ENCODE results near the gene BHLHE23.
A peak's percentile ranks its signal among the peaks of the same experiment; 100 is the strongest.

Gene BHLHE23

DNA sequence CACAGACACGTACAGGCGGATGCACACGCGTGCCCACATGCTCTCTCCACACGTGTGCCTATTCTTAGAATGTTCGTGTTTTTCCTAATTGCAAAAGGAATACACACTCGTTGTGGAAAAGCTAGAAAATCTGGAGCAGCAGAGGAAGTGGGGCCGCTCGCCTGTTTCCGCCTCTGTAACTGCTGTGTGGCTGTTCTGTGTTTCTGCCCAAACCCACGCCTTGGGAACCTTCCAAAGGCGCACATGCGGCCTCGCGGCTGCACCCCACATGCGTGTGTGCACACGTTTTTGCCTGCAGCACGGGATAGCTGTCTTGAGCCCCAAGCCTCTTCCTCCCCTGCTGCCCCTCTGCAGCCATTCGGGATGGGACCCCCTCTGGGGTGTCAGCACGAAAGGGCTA lies 42.1 kb downstream of the BHLHE23 start:
- TF ChIP-seq EGR1 (IDR thresholded peaks at IDR 0.05), result no peak
- TF ChIP-seq TEAD4 (IDR thresholded peaks at IDR 0.05), result no peak
- TF ChIP-seq RAD21 (IDR thresholded peaks at IDR 0.05; ENCODE audit: low read depth), result no peak
- TF ChIP-seq, protein P1, sequence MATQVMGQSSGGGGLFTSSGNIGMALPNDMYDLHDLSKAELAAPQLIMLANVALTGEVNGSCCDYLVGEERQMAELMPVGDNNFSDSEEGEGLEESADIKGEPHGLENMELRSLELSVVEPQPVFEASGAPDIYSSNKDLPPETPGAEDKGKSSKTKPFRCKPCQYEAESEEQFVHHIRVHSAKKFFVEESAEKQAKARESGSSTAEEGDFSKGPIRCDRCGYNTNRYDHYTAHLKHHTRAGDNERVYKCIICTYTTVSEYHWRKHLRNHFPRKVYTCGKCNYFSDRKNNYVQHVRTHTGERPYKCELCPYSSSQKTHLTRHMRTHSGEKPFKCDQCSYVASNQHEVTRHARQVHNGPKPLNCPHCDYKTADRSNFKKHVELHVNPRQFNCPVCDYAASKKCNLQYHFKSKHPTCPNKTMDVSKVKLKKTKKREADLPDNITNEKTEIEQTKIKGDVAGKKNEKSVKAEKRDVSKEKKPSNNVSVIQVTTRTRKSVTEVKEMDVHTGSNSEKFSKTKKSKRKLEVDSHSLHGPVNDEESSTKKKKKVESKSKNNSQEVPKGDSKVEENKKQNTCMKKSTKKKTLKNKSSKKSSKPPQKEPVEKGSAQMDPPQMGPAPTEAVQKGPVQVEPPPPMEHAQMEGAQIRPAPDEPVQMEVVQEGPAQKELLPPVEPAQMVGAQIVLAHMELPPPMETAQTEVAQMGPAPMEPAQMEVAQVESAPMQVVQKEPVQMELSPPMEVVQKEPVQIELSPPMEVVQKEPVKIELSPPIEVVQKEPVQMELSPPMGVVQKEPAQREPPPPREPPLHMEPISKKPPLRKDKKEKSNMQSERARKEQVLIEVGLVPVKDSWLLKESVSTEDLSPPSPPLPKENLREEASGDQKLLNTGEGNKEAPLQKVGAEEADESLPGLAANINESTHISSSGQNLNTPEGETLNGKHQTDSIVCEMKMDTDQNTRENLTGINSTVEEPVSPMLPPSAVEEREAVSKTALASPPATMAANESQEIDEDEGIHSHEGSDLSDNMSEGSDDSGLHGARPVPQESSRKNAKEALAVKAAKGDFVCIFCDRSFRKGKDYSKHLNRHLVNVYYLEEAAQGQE (IDR thresholded peaks at IDR 0.05; ENCODE audit: low read depth), result no peak
- TF ChIP-seq TCF12 (IDR thresholded peaks at IDR 0.05; ENCODE audit: low read depth), result no peak
- TF ChIP-seq TAF1 (IDR thresholded peaks at IDR 0.05; ENCODE audit: low read depth), result no peak
- no peak for TF ChIP-seq CEBPB (IDR thresholded peaks at IDR 0.05)
- TF ChIP-seq, protein P2, sequence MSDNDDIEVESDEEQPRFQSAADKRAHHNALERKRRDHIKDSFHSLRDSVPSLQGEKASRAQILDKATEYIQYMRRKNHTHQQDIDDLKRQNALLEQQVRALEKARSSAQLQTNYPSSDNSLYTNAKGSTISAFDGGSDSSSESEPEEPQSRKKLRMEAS (IDR thresholded peaks at IDR 0.05), result no peak
- TF ChIP-seq NFIC (IDR thresholded peaks at IDR 0.05), result no peak

DNA sequence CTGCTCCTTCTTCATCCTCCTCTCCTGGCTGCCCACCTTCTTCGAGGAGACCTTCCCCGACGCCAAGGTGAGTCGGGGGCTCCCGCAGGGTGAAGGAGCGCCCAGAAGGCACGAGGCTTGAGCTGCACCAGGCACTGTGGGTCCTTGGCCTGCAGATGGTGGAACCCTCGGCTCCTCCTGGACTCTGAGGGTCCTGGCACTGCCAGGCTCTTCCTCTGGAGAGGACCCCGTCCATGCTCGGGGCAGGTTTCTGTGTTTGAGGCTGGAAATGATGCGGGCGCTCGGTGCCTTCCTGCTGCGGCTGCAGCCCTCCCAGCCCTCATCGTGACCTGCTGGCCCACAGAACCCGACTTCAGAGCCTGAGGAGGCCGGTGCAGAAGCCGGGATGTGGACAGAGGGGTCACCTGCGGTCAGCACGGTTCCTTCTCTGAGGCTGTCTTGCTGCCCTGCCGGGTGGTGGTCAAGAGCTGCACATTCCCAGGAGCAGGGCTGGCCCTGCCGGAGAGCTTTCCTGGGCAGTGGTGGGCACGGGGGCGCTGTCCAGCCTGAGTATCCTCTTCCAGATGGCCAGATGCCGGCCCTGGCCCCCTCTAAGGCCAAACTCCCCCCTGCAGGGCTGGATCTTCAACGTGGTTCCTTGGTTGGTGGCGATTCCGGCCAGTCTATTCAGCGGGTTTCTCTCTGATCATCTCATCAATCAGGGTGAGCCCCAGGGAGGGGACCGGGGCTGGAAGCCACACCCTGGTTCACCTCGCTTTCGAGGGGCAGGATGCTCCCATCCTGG lies 43.0 kb downstream of the BHLHE23 start:
- TF ChIP-seq, protein P1 (IDR thresholded peaks at IDR 0.05; ENCODE audit: low read depth), result 0 out of 2 replicates have a peak, but pooled peaks have one; percentile 16
- TF ChIP-seq YY1 (IDR thresholded peaks at IDR 0.05; ENCODE audit: low read depth), result no peak
- no peak for TF ChIP-seq NFIC (IDR thresholded peaks at IDR 0.05)

DNA sequence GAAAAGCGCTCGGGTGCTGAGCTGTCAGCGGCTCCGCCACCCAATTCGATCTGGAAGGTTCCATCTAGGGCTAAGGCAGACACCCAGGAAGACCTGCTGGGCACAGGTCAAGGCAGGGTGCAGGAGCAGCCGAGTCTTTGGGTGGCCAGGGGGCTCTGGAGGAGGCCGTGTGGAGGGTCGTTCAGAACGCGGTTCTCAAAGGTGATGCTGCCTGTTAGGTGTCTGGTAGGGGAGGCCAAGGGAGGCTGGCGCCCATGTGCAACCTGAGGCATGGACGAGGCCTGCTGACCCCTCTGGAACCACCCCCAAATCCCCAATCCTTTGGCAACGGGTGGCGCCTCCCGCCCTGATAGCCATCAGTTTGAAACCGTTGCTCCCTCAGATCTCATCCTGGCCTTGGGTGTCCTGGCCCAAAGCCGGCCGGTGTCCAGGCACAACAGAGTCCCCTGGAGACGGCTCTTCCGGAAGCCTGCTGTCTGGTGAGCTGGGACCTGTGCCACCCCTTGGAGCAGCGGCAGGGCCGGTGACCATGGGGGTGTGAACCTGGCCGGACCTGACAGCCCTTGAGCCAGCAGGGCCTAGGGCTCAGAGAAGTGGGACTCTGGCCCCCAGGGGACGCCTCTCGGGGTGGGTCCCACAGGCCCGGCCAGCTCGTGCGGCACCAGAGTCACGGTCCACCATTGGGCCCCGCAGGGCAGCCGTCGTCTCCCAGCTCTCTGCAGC lies 43.7 kb downstream of the BHLHE23 start:
- TF ChIP-seq CEBPB (IDR thresholded peaks at IDR 0.05) (no peak), NFIC (IDR thresholded peaks at IDR 0.05) (no peak), YY1 (IDR thresholded peaks at IDR 0.05; ENCODE audit: low read depth) (no peak), TAF1 (IDR thresholded peaks at IDR 0.05; ENCODE audit: low read depth) (no peak), EP300 (IDR thresholded peaks at IDR 0.05; ENCODE audit: borderline replicate concordance) (no peak), RAD21 (IDR thresholded peaks at IDR 0.05; ENCODE audit: low read depth) (no peak), TEAD4 (IDR thresholded peaks at IDR 0.05) (no peak), CREB1 (IDR thresholded peaks at IDR 0.05; ENCODE audit: low read depth) (no peak), FOXM1 (IDR thresholded peaks at IDR 0.05; ENCODE audit: borderline replicate concordance, low read depth) (no peak), TCF12 (IDR thresholded peaks at IDR 0.05; ENCODE audit: low read depth) (no peak), ZBTB7A (IDR thresholded peaks at IDR 0.05; ENCODE audit: low read depth) (no peak), EGR1 (IDR thresholded peaks at IDR 0.05) (no peak)
- TF ChIP-seq, protein P1 (IDR thresholded peaks at IDR 0.05; ENCODE audit: low read depth), result no peak
- TF ChIP-seq, protein P3, sequence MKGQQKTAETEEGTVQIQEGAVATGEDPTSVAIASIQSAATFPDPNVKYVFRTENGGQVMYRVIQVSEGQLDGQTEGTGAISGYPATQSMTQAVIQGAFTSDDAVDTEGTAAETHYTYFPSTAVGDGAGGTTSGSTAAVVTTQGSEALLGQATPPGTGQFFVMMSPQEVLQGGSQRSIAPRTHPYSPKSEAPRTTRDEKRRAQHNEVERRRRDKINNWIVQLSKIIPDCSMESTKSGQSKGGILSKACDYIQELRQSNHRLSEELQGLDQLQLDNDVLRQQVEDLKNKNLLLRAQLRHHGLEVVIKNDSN (IDR thresholded peaks at IDR 0.05), result no peak
- TF ChIP-seq, protein P2 (IDR thresholded peaks at IDR 0.05), result no peak

DNA sequence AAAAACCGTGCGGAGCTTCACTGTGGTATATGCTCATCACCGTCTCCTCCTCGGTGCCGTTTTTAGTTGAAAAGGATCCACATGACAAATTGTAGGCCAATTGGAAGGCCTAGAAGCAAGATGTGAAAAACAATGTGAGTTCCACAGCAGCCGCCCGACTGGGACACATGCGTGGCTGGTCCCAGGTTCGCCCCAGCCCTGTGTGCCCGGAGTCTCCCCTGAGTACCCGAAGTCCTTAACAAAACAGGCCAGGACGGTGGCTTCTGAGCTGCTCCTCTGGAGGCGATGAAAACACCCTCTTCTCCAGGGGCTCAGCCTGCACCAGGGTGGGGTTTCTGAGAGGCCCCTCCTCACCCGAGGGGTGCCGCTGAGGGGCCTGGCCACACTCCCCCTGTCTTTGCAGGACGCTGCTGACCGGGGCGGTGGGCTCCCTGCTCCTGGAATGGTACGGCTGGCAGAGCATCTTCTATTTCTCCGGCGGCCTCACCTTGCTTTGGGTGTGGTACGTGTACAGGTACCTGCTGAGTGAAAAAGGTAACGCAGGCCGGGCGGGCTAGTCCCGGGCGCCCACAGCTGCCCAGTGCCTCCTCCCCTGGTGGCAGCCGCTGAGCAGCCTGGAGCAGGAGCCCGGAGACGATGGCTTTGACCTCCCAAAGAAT lies 44.4 kb downstream of the BHLHE23 start:
- TF ChIP-seq YY1 (IDR thresholded peaks at IDR 0.05; ENCODE audit: low read depth) (no peak), EP300 (IDR thresholded peaks at IDR 0.05; ENCODE audit: borderline replicate concordance) (no peak), RAD21 (IDR thresholded peaks at IDR 0.05; ENCODE audit: low read depth) (no peak), TCF12 (IDR thresholded peaks at IDR 0.05; ENCODE audit: low read depth) (no peak), CREB1 (IDR thresholded peaks at IDR 0.05; ENCODE audit: low read depth) (no peak), FOXM1 (IDR thresholded peaks at IDR 0.05; ENCODE audit: borderline replicate concordance, low read depth) (no peak), EGR1 (IDR thresholded peaks at IDR 0.05) (no peak), ZBTB7A (IDR thresholded peaks at IDR 0.05; ENCODE audit: low read depth) (no peak), TEAD4 (IDR thresholded peaks at IDR 0.05) (no peak), CEBPB (IDR thresholded peaks at IDR 0.05) (no peak), TAF1 (IDR thresholded peaks at IDR 0.05; ENCODE audit: low read depth) (no peak), NFIC (IDR thresholded peaks at IDR 0.05) (no peak)
- TF ChIP-seq, protein P2 (IDR thresholded peaks at IDR 0.05), result no peak
- TF ChIP-seq, protein P1 (IDR thresholded peaks at IDR 0.05; ENCODE audit: low read depth), result no peak
- TF ChIP-seq, protein P3 (IDR thresholded peaks at IDR 0.05), result no peak
